Suprapubic skin (tissue), 4 donors: ENCODE results near the gene SRD5A1. TPM values are rescaled to one million over a fixed set of nuclear protein-coding genes. Genes with fewer than 3 reads are reported as not detected.

ENCODE experiments used
- DNase-seq, 2 donors: peaks; one replicate each; pipeline ENCODE4 v3.0.0-alpha.2; 2019; ENCODE audit warnings: low spot score in 2 of 2
- H3K27ac ChIP-seq: fragments of 200-600 bp; sonication (generic); one replicate; pipeline ENCODE4 v1.5.1; 2019
- H3K27me3 ChIP-seq: fragments of 200-600 bp; sonication (generic); one replicate; pipeline ENCODE4 v1.5.1; 2019
- H3K36me3 ChIP-seq: fragments of 200-600 bp; sonication (generic); one replicate; pipeline ENCODE4 v1.5.1; 2019
- H3K4me1 ChIP-seq: fragments of 200-600 bp; sonication (generic); one replicate; pipeline ENCODE4 v1.5.1; 2019
- H3K4me3 ChIP-seq: fragments of 200-600 bp; sonication (generic); one replicate; pipeline ENCODE4 v1.5.1; 2019; ENCODE audit warnings: mild to moderate bottlenecking
- H3K9me3 ChIP-seq: fragments of 200-600 bp; sonication (generic); one replicate; pipeline ENCODE4 v1.5.1; 2019
- EP300 ChIP-seq: sonication (generic); formaldehyde crosslinking; IDR thresholded peaks from one replicate; pipeline ENCODE4 v1.6.1; 2017; ENCODE audit warnings: antibody characterized with exemption
- POLR2A ChIP-seq, 2 donors: fragments of 450-650 bp; IDR thresholded peaks; one replicate each; pipeline ENCODE4 v1.6.1; 2017; ENCODE audit warnings: antibody characterized with exemption in 2 of 2, mild to moderate bottlenecking in 2 of 2, moderate library complexity in 2 of 2
- POLR2AphosphoS5 ChIP-seq, 3 donors: sonication (generic); formaldehyde crosslinking; IDR thresholded peaks; one replicate each; pipeline ENCODE4 v1.6.1; 2017; ENCODE audit warnings: antibody characterized with exemption in 3 of 3
- WGBS: methylation state at CpG from one replicate; pipeline ENCODE4 v1.1.5; 2018; 5-methylcytosine and 5-hydroxymethylcytosine counted together
- total RNA-seq, 4 donors: library from RNA; depleted of rRNA; stranded (reverse); fragments of >200 nt; gene quantifications; one replicate each; pipeline ENCODE4 v1.1.0, GENCODE V29; 2016
- TF ChIP-seq, protein P1 (sequence below), 2 donors: fragments of 200-600 bp in 1 of 2; fragments of 450-650 bp in 1 of 2; sonication (generic) in 1 of 2; IDR thresholded peaks; one replicate each; pipeline ENCODE4 v1.5.1; 2016 to 2019; ENCODE audit warnings: antibody characterized with exemption in 2 of 2, mild to moderate bottlenecking in 1 of 2, moderate library complexity in 1 of 2

SRD5A1 gene
- total RNA-seq, 4 donors from 2014 or later: 62.7 to 86.8 (median 74.8) TPM

DNA sequence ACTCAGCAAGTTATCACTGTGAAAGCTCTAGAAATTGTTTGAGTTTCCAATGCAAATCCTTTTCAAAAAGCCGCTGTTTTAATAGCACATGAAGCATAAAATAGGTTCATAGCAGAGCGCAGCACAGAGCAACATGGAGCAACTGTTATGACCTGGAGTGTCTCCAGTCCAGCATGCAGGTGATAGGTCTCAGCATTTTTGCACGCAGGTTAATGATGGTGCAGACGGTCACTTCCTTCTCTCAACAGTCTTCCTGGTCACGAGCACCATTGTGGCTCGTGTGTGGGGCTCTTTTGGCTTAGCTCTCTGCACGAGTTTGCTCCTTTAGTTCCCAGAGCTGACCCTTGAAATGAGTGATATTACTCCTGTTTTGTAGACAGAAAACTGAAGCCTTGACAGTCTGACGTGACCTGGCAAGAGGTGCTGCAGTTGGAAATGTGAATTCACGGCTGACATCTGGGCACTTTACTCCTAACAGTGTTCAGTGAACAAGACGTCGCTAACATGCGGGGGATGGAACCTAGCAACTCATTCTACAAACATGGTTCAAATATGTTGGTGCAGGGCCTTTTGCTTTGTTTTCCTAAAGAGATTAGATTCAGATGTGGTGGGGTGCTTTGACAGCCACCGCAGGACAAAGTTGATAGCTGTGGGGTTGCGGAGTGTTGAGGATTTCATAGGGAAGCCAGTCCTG, 90.0 kb downstream of the SRD5A1 start:
- Histone ChIP-seq H3K36me3 (peaks cover 6% of the 10 kb centered on the region), H3K27me3 (no peaks in the 10 kb centered on the region), H3K9me3 (no peaks in the 10 kb centered on the region), H3K4me3 (no peak overlapping the region), H3K4me1 (peaks cover 55% of the 10 kb centered on the region), H3K27ac (no peak overlapping the region)
- TF ChIP-seq EP300 (no peak), POLR2AphosphoS5 (IDR thresholded peaks at IDR 0.05) (no peak), POLR2A (IDR thresholded peaks at IDR 0.05) (no peak)
- TF ChIP-seq, protein P1, sequence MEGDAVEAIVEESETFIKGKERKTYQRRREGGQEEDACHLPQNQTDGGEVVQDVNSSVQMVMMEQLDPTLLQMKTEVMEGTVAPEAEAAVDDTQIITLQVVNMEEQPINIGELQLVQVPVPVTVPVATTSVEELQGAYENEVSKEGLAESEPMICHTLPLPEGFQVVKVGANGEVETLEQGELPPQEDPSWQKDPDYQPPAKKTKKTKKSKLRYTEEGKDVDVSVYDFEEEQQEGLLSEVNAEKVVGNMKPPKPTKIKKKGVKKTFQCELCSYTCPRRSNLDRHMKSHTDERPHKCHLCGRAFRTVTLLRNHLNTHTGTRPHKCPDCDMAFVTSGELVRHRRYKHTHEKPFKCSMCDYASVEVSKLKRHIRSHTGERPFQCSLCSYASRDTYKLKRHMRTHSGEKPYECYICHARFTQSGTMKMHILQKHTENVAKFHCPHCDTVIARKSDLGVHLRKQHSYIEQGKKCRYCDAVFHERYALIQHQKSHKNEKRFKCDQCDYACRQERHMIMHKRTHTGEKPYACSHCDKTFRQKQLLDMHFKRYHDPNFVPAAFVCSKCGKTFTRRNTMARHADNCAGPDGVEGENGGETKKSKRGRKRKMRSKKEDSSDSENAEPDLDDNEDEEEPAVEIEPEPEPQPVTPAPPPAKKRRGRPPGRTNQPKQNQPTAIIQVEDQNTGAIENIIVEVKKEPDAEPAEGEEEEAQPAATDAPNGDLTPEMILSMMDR (IDR thresholded peaks at IDR 0.05): no peak
- DNase-seq: no peak
- WGBS: 58% methylated on average over 14 of the region's 14 CpGs

- Histone ChIP-seq H3K4me1 (peaks cover 53% of the 10 kb centered on the region), H3K27ac (no peak overlapping the region)
Measured at GRCh38 chr5:6723816-6724300, 90.6 kb downstream of the SRD5A1 start.

More at GRCh38 chr5:6723816-6724300, 90.6 kb downstream of the SRD5A1 start:
- Histone ChIP-seq H3K4me3 (no peak overlapping the region), H3K9me3 (no peaks in the 10 kb centered on the region), H3K27me3 (no peaks in the 10 kb centered on the region), H3K36me3 (peaks cover 6% of the 10 kb centered on the region)
- no peak for TF ChIP-seq POLR2AphosphoS5 (IDR thresholded peaks at IDR 0.05)
- TF ChIP-seq, protein P1 (IDR thresholded peaks at IDR 0.05): no peak
- no peak for TF ChIP-seq POLR2A (IDR thresholded peaks at IDR 0.05)
- TF ChIP-seq EP300: no peak
- 92% methylated on average over 12 of the region's 12 CpGs for WGBS
- peak in 1 of 2 donors; percentile 26 for DNase-seq

Other genes starting within 250 kb of the SRD5A1 start
- gene UBE2QL1, start 184.6 kb upstream of the SRD5A1 start, total RNA-seq: 1 to 10 TPM; 1.1 to 5.0 (median 3.2) TPM
- 10 to 100 TPM; 48.8 to 90.8 (median 56.4) TPM for gene NSUN2, start 396 bp upstream of the SRD5A1 start, total RNA-seq
- gene TENT4A, start 80.0 kb downstream of the SRD5A1 start, total RNA-seq: 10 to 100 TPM; 36.4 to 67.3 (median 42.4) TPM